GM13976 (cell line): ENCODE data around the gene DCTN3.
"Not testable (repeated sequence)": the region's sequence is repeated elsewhere in the genome, so short reads cannot be mapped to it uniquely, and the experiment has no call there.

Experiments
- DNase-seq: peaks from one replicate; pipeline ENCODE4 v3.0.0; 2012; ENCODE audit warnings: low spot score
- CTCF ChIP-seq: IDR thresholded peaks from 2 replicates; pipeline ENCODE4 v1.5.1; 2012; ENCODE audit warnings: borderline replicate concordance, mild to moderate bottlenecking; ENCODE audit not compliant: insufficient read depth; ENCODE audit errors: extremely low read depth, missing control alignments, control extremely low read depth
- in situ Hi-C: fragments of 300-500 bp; cut with MboI; formaldehyde crosslinking; loops from one replicate; pipeline ENCODE4 v1.12.0; 2022; ENCODE audit warnings: low sequenced_read_pairs, mixed read lengths, inconsistent platforms; ENCODE audit not compliant: unreplicated experiment

DCTN3 gene

GRCh38 chr9:34647651-34648050, 27.4 kb upstream of the DCTN3 start:
- no peak for DNase-seq
- in situ Hi-C loops = no loop called here
- no peak for TF ChIP-seq CTCF

- in situ Hi-C loops = no loop called here
- no peak for TF ChIP-seq CTCF
Observed at GRCh38 chr9:34647084-34647403, 26.7 kb upstream of the DCTN3 start.

GRCh38 chr9:34646211-34647083, 26.2 kb upstream of the DCTN3 start, which contains the start of gene GALT:
GALT (plus strand) TSS chr9:34646675; CDS start chr9:34646705, 30 bp downstream.
- TF ChIP-seq CTCF = peak; percentile 37
- in situ Hi-C loops = no loop called here
- peak; percentile 98 for DNase-seq

More at GRCh38 chr9:34647084-34647403, 26.7 kb upstream of the DCTN3 start:
- DNase-seq = no peak

- no peak for TF ChIP-seq CTCF
Observed at GRCh38 chr9:34644766-34645314, 24.5 kb upstream of the DCTN3 start.

GRCh38 chr9:34642679-34643078, 22.4 kb upstream of the DCTN3 start:
- DNase-seq = no peak
- TF ChIP-seq CTCF = no peak
- in situ Hi-C loops = no loop called here

More at GRCh38 chr9:34644766-34645314, 24.5 kb upstream of the DCTN3 start:
- no peak for DNase-seq
- in situ Hi-C loops = no loop called here

- DNase-seq, in situ Hi-C loops: not testable (repeated sequence)
Observed at GRCh38 chr9:34639322-34639721, 19.0 kb upstream of the DCTN3 start.

GRCh38 chr9:34638138-34638445, 17.8 kb upstream of the DCTN3 start:
- in situ Hi-C loops = no loop called here
- no peak for TF ChIP-seq CTCF
- DNase-seq = no peak
